ENCODE results near the gene TAPT1. TPM values are rescaled to one million over a fixed set of nuclear protein-coding genes. Genes with fewer than 3 reads are reported as not detected.
A peak's percentile ranks its signal among the peaks of the same experiment; 100 is the strongest.

TAPT1 gene
- total and polyA plus RNA-seq, 2 donors (not counting 1 experiment from before 2014, with no cell fraction given), result 58.4 to 76.0 TPM

DNA sequence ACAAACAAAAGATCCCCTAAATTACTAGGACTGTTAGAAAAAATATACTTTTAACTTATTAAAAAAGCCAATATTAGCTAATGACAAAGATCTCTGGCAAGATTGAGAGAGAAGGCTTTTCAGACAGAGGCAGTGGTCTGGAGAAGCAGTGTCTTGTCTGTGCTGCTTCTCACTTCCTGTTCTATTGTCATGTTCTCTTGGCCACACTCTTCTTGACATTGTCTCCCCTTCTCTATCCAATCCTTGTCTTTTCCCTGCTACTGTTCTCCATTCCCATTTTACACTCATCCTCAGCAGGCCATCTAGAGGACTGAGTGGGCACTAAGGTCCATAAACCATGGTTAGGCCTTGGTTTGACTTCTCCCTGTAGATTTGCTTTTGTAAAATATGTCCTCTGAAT is 14.0 kb upstream of the TAPT1 start:
- ATAC-seq (ENCODE audit: low read depth), result peak; percentile 21

DNA sequence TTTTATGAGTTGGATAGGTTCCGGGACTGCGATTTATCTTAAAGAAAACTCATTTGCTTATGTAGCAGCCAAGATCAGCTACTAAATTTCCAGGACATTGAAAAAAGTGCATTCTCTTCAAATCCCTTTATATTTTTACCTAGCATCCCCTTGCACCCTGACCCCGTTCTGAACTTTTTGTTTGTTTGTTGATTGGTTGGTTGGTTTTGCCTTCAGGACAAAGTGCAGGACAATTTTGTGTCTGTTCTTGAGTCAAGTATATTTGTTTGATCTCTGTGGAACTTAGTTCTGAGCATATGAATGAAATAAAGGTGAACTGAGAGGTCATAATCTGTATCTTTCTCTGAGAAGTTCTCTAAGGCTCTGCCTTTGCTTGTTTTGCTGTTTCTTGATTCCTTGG is 12.8 kb upstream of the TAPT1 start:
- DNase-seq, result no peak
- CTCF ChIA-PET, result no interaction called here
- H3K4me3 ChIP-seq (ENCODE audit: control extremely low read depth in 1 of 5, extremely low read depth in 1 of 5, insufficient read depth in 1 of 5, low read depth in 2 of 5, low read length in 4 of 5), result no peak overlapping the region
- H3K9me3 Mint-ChIP-seq (ENCODE audit: insufficient read depth), result no peaks in the 10 kb centered on the region
- no peak overlapping the region for H3K4me2 ChIP-seq (replicated peaks; ENCODE audit: low read depth, low read length, poor library complexity, severe bottlenecking)
- no CpG with 5 or more reads among the region's 3 CpGs for WGBS (ENCODE audit: insufficient coverage)
- no peaks in the 10 kb centered on the region for H3K9me3 ChIP-seq (ENCODE audit: control extremely low read depth in 1 of 3, control insufficient read depth in 2 of 3, insufficient read depth in 1 of 3, low read length in 2 of 3)
- peaks cover 28% of the 10 kb centered on the region for H3K4me1 Mint-ChIP-seq
- no peak for ATAC-seq (ENCODE audit: low read depth)
- no peak overlapping the region for H3K27ac ChIP-seq (ENCODE audit: low read length in 2 of 2)
- intact Hi-C loops (cut with micrococcal nuclease), result no loop called here
- no peak overlapping the region for H3K27ac Mint-ChIP-seq
- no peak overlapping the region for H3K4me3 Mint-ChIP-seq
- no peaks in the 10 kb centered on the region for H3K27me3 ChIP-seq (replicated peaks in 1 of 4; ENCODE audit: control extremely low read depth in 1 of 4, control insufficient read depth in 3 of 4, insufficient read depth in 4 of 4, low read length in 3 of 4)
- H3K36me3 ChIP-seq (replicated peaks in 1 of 2; ENCODE audit: control extremely low read depth in 1 of 2, control insufficient read depth in 1 of 2, extremely low read depth in 1 of 2, insufficient read depth in 2 of 2, low read length in 1 of 2), result peaks cover 0 to 5% of the 10 kb centered on the region in 2 experiments
- H3K79me2 ChIP-seq (ENCODE audit: control insufficient read depth, insufficient read depth, low read length), result peaks cover 19% of the 10 kb centered on the region
- TF ChIP-seq EZH2 (IDR thresholded peaks at IDR 0.05; ENCODE audit: borderline replicate concordance, insufficient read depth, low read depth, low read length, poor library complexity, severe bottlenecking), result no peak
- TF ChIP-seq, protein P1, sequence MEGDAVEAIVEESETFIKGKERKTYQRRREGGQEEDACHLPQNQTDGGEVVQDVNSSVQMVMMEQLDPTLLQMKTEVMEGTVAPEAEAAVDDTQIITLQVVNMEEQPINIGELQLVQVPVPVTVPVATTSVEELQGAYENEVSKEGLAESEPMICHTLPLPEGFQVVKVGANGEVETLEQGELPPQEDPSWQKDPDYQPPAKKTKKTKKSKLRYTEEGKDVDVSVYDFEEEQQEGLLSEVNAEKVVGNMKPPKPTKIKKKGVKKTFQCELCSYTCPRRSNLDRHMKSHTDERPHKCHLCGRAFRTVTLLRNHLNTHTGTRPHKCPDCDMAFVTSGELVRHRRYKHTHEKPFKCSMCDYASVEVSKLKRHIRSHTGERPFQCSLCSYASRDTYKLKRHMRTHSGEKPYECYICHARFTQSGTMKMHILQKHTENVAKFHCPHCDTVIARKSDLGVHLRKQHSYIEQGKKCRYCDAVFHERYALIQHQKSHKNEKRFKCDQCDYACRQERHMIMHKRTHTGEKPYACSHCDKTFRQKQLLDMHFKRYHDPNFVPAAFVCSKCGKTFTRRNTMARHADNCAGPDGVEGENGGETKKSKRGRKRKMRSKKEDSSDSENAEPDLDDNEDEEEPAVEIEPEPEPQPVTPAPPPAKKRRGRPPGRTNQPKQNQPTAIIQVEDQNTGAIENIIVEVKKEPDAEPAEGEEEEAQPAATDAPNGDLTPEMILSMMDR (IDR thresholded peaks at IDR 0.05), result no peak
- no peak overlapping the region for H2AFZ ChIP-seq (ENCODE audit: insufficient read depth, low read depth, low read length, poor library complexity, severe bottlenecking)
- H4K20me1 ChIP-seq (ENCODE audit: control insufficient read depth, insufficient read depth, low read length, poor library complexity, severe bottlenecking), result no peaks in the 10 kb centered on the region
- peaks cover 30 to 35% of the 10 kb centered on the region in 2 donors for H3K4me1 ChIP-seq (ENCODE audit: control insufficient read depth in 2 of 2, insufficient read depth in 2 of 2, low read length in 2 of 2)
- no peaks in the 10 kb centered on the region for H3K27me3 Mint-ChIP-seq
- H3K9ac ChIP-seq (ENCODE audit: low read length), result no peak overlapping the region
- POLR2A ChIA-PET, result no interaction called here

More for the DNA sequence above, 14.0 kb upstream of the TAPT1 start:
- Histone ChIP-seq H2AFZ (ENCODE audit: insufficient read depth, low read depth, low read length, poor library complexity, severe bottlenecking) (no peak overlapping the region), H3K4me1 (ENCODE audit: control insufficient read depth in 2 of 2, insufficient read depth in 2 of 2, low read length in 2 of 2) (peaks cover 20 to 27% of the 10 kb centered on the region in 2 donors), H3K4me2 (replicated peaks; ENCODE audit: low read depth, low read length, poor library complexity, severe bottlenecking) (peak overlapping the region; percentile 29), H4K20me1 (ENCODE audit: control insufficient read depth, insufficient read depth, low read length, poor library complexity, severe bottlenecking) (no peaks in the 10 kb centered on the region), H3K36me3 (replicated peaks in 1 of 2; ENCODE audit: control extremely low read depth in 1 of 2, control insufficient read depth in 1 of 2, extremely low read depth in 1 of 2, insufficient read depth in 2 of 2, low read length in 1 of 2) (peaks cover 0 to 5% of the 10 kb centered on the region in 2 experiments), H3K9ac (ENCODE audit: low read length) (no peak overlapping the region), H3K27ac (ENCODE audit: low read length in 2 of 2) (peak overlapping the region in 1 of 2 donors; percentile 17), H3K9me3 (ENCODE audit: control extremely low read depth in 1 of 3, control insufficient read depth in 2 of 3, insufficient read depth in 1 of 3, low read length in 2 of 3) (no peaks in the 10 kb centered on the region), H3K4me3 (ENCODE audit: control extremely low read depth in 1 of 5, extremely low read depth in 1 of 5, insufficient read depth in 1 of 5, low read depth in 2 of 5, low read length in 4 of 5) (no peak overlapping the region), H3K79me2 (ENCODE audit: control insufficient read depth, insufficient read depth, low read length) (peaks cover 19% of the 10 kb centered on the region), H3K27me3 (replicated peaks in 1 of 4; ENCODE audit: control extremely low read depth in 1 of 4, control insufficient read depth in 3 of 4, insufficient read depth in 4 of 4, low read length in 3 of 4) (no peaks in the 10 kb centered on the region)
- no peak for TF ChIP-seq EZH2 (IDR thresholded peaks at IDR 0.05; ENCODE audit: borderline replicate concordance, insufficient read depth, low read depth, low read length, poor library complexity, severe bottlenecking)
- TF ChIP-seq, protein P1 (IDR thresholded peaks at IDR 0.05), result no peak
- ChIA-PET POLR2A (no interaction called here), CTCF (interaction anchor here (1.2 kb wide), 1 partner anchor 41 kb away, joined by 3 read pairs; no protein-coding TSS in a partner anchor)
- no peaks in the 10 kb centered on the region for H3K9me3 Mint-ChIP-seq (ENCODE audit: insufficient read depth)
- H3K27me3 Mint-ChIP-seq, result no peaks in the 10 kb centered on the region
- intact Hi-C loops (cut with micrococcal nuclease), result no loop called here
- peaks cover 18% of the 10 kb centered on the region for H3K4me1 Mint-ChIP-seq
- H3K4me3 Mint-ChIP-seq, result no peak overlapping the region
- peak overlapping the region; percentile 59 for H3K27ac Mint-ChIP-seq
- no peak for DNase-seq

Data from B cell (primary cell).